OCI-LY7 (cell line): ENCODE measurements around the gene GSK3B.

Source experiments
- CTCF ChIP-seq: fragments of 200-600 bp; sonication (generic); conservative IDR thresholded peaks from 2 replicates; pipeline ENCODE4 v1.5.1; 2014; ENCODE audit warnings: mild to moderate bottlenecking, antibody characterized with exemption, low read length, moderate library complexity, mixed read lengths
- EZH2phosphoT487 ChIP-seq: fragments of 200-600 bp; sonication (generic); IDR thresholded peaks from 2 replicates; pipeline ENCODE4 v1.6.1; 2018; ENCODE audit warnings: low read depth, borderline replicate concordance, mild to moderate bottlenecking, mixed run types, antibody characterized with exemption, low read length, moderate library complexity, mixed read lengths

DNA sequence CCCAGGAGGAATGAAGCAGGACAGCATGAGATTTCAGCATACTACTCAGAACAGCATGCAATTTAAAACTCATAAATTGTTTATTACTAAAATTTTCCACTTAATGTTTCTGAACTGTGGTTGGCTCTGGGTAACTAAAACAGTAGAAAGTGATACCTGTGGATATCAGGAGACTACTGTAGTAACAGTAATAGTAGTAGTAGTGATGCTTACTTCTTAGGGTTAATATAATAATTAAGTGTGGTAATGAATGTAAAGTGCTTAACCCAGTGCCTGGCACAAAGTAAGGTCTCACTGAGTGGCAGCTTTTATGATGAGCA lies 195.1 kb downstream of the GSK3B start:
- no peak for TF ChIP-seq CTCF
- no peak for TF ChIP-seq EZH2phosphoT487
